Retinal pigment epithelial cell (primary cell): ENCODE measurements around the gene HRCT1.
A peak's percentile ranks its signal among the peaks of the same experiment; 100 is the strongest.

Experiments used
- DNase-seq: peaks from one replicate; pipeline ENCODE4 v3.0.0-alpha.2; 2010; ENCODE audit warnings: low read depth
- H3K4me3 ChIP-seq: 2 replicates; pipeline ENCODE4 v1.5.1; 2011; ENCODE audit warnings: mild to moderate bottlenecking, low read length, control low read depth, moderate library complexity
- CTCF ChIP-seq: conservative IDR thresholded peaks from 2 replicates; pipeline ENCODE4 v1.5.1; 2011; ENCODE audit warnings: low read depth, low read length, control low read depth, inconsistent platforms

The HRCT1 gene

GRCh38 chr9:35898337-35898736, 7.7 kb upstream of the HRCT1 start:
- TF ChIP-seq CTCF, result no peak
- no peak for DNase-seq
- no peak overlapping the region for H3K4me3 ChIP-seq

- H3K4me3 ChIP-seq, result no peak overlapping the region
- DNase-seq, result no peak
- TF ChIP-seq CTCF, result no peak
Observed at GRCh38 chr9:35899021-35899420, 7.0 kb upstream of the HRCT1 start.

DNA sequence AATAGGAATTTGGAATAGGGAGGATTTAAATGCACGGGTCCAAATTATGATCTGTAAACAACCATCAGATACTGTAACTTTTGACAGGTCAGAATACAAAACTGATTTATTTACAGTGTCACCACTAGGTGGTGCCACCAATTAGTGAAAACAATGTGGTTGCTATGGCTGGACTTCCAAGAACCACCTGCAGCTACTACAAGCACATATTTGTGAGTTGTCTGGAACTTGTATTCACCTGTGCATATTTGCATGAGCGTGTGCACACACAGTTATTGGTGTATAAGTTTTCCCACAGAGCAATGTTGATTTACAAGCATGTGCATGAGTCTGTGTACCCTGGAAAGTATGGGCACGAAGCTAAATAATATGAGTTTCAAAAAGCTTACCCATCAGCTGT, 3.0 kb upstream of the HRCT1 start:
- no peak for DNase-seq
- TF ChIP-seq CTCF, result peak; percentile 66
- H3K4me3 ChIP-seq, result no peak overlapping the region

DNA sequence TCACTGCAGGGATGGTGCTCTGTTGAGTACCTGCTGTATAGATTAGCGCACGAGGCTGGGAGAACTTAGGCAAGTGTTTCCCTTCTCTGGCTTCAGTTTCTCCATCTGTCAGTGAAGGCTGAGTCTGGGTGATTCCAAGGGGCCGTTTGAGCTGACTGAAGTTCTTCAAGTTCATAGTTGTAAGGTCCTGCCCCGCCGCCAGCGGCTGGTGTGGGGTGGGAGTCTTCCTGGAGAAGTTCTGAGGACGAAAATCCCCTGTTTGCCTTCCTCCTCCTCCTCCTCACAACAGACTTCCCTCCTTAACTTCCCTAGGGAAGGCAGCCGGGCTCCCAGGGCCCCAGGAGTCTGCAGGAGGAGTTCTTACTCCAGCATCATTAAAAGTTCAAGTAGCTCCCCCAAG, 1.7 kb upstream of the HRCT1 start:
- no peak for TF ChIP-seq CTCF
- no peak for DNase-seq
- H3K4me3 ChIP-seq, result no peak overlapping the region

DNA sequence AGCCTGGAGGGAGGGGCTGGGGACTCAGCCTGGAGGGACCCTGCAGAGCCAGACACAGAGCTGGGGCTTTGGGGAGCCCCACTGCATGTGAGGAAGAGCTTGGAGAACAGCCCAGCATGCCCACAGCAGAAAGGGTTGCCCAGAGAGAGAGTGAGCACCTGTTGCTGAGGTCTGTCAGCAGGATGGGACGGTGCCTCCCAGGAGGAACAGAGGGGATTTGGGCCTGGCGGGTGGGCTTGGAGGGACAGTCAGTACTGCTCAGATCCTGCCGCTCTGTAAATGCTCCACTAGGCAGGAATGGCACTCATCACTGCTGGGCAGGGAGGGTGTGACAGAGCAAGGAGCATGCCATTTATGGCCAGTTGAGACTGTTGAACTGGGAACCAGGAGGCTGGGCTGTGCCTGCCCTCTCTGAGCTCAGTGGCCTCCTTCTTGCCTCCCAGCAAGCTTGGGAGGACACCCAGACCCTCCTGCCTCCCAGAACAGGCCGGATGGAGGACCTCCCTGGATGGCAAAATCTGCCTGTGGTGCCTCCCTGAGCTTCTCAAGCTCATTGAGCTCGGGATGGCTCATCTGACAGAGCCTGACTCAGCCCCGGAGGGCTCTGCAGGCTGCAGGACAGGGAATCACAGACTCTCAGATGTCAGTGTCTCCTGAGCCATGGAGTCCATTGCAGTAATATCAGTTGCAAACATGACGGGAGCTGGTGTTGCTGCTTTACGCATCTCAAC, 786 bp upstream of the HRCT1 start:
- DNase-seq, result no peak
- TF ChIP-seq CTCF, result no peak

GRCh38 chr9:35906923-35907699, 1.1 kb downstream of the HRCT1 start:
- no peak for DNase-seq
- TF ChIP-seq CTCF, result no peak
- H3K4me3 ChIP-seq, result no peak overlapping the region

More for the DNA sequence above, 786 bp upstream of the HRCT1 start:
- no peak overlapping the region for H3K4me3 ChIP-seq
